ENCODE data around the gene TRIB2.
A peak's percentile ranks its signal among the peaks of the same experiment; 100 is the strongest.

Gene TRIB2

GRCh38 chr2:12694990-12695774 lies 21.6 kb upstream of the TRIB2 start:
- no peak overlapping the region for H3K4me3 ChIP-seq (ENCODE audit: low read depth, low read length)
- no peak for DNase-seq (ENCODE audit: low read depth)

- DNase-seq (ENCODE audit: low read depth) = no peak
- no peak overlapping the region for H3K4me3 ChIP-seq (ENCODE audit: low read depth, low read length)
Measured at GRCh38 chr2:12697617-12698016, 19.1 kb upstream of the TRIB2 start.

- DNase-seq (ENCODE audit: low read depth) = no peak
- H3K4me3 ChIP-seq (ENCODE audit: low read depth, low read length) = no peak overlapping the region
Measured at GRCh38 chr2:12700989-12701388, 15.7 kb upstream of the TRIB2 start.

- no peak overlapping the region for H3K4me3 ChIP-seq (ENCODE audit: low read depth, low read length)
- DNase-seq (ENCODE audit: low read depth) = no peak
Measured at GRCh38 chr2:12701786-12702167, 15.0 kb upstream of the TRIB2 start.

- H3K4me3 ChIP-seq (ENCODE audit: low read depth, low read length) = no peak overlapping the region
- DNase-seq (ENCODE audit: low read depth) = peak; percentile 79
Measured at GRCh38 chr2:12702168-12703121, 14.3 kb upstream of the TRIB2 start.

GRCh38 chr2:12704378-12704777 lies 12.4 kb upstream of the TRIB2 start:
- no peak overlapping the region for H3K4me3 ChIP-seq (ENCODE audit: low read depth, low read length)
- no peak for DNase-seq (ENCODE audit: low read depth)

- H3K4me3 ChIP-seq (ENCODE audit: low read depth, low read length) = no peak overlapping the region
- no peak for DNase-seq (ENCODE audit: low read depth)
Measured at GRCh38 chr2:12705230-12705629, 11.5 kb upstream of the TRIB2 start.

DNA sequence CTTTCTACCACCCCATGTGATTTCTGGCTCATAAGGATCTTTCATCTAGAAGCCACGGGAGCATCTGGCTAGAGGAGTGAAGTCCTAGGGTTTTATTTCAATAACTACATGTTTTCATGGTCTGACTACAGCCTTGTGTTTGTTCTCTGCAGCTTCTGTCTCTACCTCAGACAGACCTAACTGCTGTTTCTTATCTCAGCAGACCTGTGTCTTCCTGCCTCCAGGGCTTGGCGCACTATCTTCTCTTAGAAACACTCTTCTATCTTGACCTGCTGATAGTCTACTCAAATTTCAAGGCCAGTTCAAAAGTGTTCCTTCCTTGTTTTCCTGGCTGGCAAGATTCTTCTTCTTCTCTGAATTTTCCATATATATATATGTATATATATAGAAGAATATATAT lies 11.0 kb upstream of the TRIB2 start:
- no peak overlapping the region for H3K4me3 ChIP-seq (ENCODE audit: low read depth, low read length)
- no peak for DNase-seq (ENCODE audit: low read depth)

DNA sequence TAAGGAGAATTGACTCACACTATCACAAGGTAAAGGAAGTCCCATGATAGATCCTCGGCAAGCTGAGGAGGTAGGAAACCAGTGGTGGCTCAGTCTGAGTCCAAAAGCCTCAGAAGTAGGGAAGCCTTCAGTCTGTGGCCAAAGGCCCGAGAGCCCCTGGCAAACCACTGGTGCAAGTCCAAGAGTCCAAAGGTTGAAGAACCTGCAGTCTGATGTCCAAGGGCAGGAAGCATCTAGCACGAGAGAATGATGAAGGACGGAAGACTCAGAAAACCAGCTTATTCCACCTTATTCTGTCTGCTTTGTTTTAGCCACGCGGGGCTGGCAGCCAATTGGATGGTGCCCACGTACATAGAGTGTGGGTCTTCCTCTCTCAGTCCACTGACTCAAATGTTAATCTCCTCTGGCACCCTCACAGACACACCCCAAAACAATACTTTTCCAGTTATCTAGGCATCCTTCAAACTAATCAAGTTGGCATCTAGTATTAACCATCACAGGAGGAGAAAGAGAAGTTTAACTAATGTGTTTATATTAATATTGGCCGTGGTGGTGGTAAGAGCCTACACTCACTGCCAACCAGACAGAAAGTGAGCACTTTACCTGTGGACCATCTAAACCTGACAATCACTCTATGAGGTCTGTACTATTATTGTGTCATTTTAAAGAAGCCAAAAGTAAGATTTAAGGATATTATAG lies 8.1 kb upstream of the TRIB2 start:
- DNase-seq (ENCODE audit: low read depth) = no peak
- no peak overlapping the region for H3K4me3 ChIP-seq (ENCODE audit: low read depth, low read length)

DNA sequence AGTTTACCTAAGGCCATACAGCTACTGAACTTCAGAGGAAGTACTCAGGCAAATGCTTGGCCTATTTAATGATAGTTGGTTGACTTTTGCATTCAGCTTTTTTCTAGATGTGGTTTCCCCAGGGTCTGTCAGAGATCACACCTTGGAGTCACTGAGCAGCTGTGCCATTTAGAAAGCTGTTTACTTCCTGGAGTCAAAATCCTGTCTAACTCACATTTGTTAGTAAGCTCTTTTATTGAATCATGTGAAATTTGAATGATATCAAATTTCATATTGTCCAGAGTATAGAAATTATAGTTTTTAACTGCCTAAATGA lies 7.6 kb upstream of the TRIB2 start:
- DNase-seq (ENCODE audit: low read depth) = no peak

DNA sequence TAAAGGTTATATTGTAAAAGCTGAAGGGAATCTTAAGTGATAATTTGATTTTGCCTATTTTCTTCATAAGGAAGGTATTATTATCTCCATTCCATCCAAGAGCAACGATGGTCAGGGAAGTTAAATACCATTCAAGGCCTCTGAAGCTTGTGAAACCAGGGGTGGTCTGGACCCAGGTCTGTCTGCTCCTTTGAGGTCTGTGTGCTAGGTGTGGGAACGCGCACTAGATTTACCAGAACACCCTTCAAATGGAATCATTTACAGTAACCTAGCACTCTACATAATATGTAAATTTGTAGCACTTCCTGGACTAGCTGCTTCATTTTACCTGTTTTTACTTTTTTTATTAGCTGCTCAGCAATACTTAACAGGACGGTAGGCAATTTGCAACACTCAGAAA lies 6.4 kb upstream of the TRIB2 start:
- no peak overlapping the region for H3K4me3 ChIP-seq (ENCODE audit: low read depth, low read length)
- no peak for DNase-seq (ENCODE audit: low read depth)

More for the DNA sequence above, 7.6 kb upstream of the TRIB2 start:
- H3K4me3 ChIP-seq (ENCODE audit: low read depth, low read length) = no peak overlapping the region

DNA sequence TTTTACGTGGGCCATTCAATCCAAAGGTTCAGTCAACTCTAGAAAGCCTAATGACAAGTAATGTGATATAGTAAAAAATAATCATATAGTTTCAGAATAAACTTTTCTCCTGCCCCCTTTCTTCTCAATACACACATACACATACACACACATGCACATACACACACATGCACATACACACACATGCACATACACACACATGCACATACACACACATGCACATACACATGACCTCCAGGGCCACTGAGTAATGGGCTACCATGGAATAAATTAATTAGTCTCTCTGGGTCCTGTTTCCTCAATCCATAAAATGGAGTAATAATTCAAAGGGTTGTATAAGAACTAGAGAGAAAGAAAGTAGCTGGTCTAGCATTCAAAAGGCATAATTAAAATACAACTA lies 5.4 kb upstream of the TRIB2 start:
- H3K4me3 ChIP-seq (ENCODE audit: low read depth, low read length) = no peak overlapping the region
- DNase-seq (ENCODE audit: low read depth) = no peak

GRCh38 chr2:12712881-12713280 lies 3.9 kb upstream of the TRIB2 start:
- DNase-seq (ENCODE audit: low read depth) = peak; percentile 82
- no peak overlapping the region for H3K4me3 ChIP-seq (ENCODE audit: low read depth, low read length)

DNA sequence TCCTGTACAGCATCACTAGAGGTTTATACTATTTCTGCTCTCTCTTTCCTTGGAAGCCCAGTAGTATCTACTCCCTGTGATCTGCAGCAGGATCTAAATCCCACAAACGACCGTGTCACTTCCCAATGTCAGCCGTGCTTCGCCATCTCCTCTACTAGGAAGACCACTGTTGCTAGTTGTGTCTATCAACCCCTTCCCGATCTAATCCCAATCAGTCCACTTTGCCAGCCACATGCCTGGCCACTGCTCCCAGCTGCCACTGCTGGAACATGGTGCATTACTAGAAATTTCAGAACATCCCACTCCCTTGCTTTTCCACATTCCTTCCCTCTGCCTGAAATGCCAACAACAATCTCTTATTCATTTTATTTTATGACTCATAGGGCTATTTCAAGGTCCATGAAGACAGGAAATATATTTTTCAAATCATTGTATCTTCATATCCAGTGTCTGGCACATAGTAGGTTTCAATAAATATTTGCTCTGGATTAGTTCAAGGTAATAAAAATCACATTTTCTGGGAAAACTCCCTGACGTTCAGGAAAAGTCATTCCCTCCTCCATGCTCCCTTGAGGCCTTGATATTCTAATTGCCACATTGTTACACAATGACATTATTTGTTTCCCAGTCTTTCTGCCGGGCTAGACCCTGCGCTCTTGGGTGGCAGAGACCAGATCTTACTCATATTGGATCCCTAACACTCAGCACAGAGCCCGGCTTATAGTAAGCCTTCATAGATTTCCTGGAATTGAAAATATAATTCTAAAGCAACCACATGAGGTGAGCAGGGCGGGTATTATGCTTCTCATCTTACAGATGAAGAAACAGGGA lies 2.1 kb upstream of the TRIB2 start:
- no peak for DNase-seq (ENCODE audit: low read depth)
- no peak overlapping the region for H3K4me3 ChIP-seq (ENCODE audit: low read depth, low read length)

- peak overlapping the region; percentile 90 for H3K4me3 ChIP-seq (ENCODE audit: low read depth, low read length)
- DNase-seq (ENCODE audit: low read depth) = no peak
Measured at GRCh38 chr2:12715258-12716031, 1.3 kb upstream of the TRIB2 start.

- H3K4me3 ChIP-seq (ENCODE audit: low read depth, low read length) = peak overlapping the region; percentile 90
- DNase-seq (ENCODE audit: low read depth) = no peak
Measured at GRCh38 chr2:12716032-12716281, 779 bp upstream of the TRIB2 start.

- DNase-seq (ENCODE audit: low read depth) = no peak
- H3K4me3 ChIP-seq (ENCODE audit: low read depth, low read length) = peak overlapping the region; percentile 90
Measured at GRCh38 chr2:12717191-12718014, 667 bp downstream of the TRIB2 start.

DNA sequence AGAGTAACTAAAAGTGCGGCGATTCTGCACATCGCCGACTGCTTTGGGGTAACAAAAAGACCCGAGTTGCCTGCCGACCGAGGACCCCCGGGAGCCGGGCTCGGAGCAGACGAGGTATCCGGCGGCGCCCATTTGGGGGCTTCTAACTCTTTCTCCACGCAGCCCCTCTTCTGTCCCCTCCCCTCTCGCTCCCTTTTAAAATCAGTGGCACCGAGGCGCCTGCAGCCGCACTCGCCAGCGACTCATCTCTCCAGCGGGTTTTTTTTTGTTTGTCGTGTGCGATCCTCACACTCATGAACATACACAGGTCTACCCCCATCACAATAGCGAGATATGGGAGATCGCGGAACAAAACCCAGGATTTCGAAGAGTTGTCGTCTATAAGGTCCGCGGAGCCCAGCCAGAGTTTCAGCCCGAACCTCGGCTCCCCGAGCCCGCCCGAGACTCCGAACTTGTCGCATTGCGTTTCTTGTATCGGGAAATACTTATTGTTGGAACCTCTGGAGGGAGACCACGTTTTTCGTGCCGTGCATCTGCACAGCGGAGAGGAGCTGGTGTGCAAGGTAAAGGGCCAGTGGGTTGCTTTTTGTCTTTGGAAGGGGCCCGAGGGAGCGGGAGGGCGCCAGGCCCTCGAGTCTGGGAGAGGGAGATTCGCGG lies 1.4 kb downstream of the TRIB2 start:
- H3K4me3 ChIP-seq (ENCODE audit: low read depth, low read length) = peak overlapping the region; percentile 90
- DNase-seq (ENCODE audit: low read depth) = no peak

Data from skeletal muscle cell (primary cell).